Thoracic aorta (tissue), 2 donors: ENCODE results near the gene PBX2. TPM values are rescaled to one million over a fixed set of nuclear protein-coding genes. Genes with fewer than 3 reads are reported as not detected.
A peak's percentile ranks its signal among the peaks of the same experiment; 100 is the strongest.

Experiments
- ATAC-seq: fragments of 150-250 bp; one replicate; pipeline ENCODE4 v1.8.0; 2017; ENCODE audit warnings: low read depth; ENCODE audit not compliant: insufficient number of reproducible peaks, low FRiP score
- DNase-seq: peaks from one replicate; pipeline ENCODE4 v3.0.0-alpha.2; 2020; ENCODE audit warnings: low spot score
- H3K27ac ChIP-seq, 2 donors: fragments of 200-600 bp; sonication (generic); 1 replicate in 1 of 2; 2 replicates in 1 of 2; pipeline ENCODE4 v1.5.1; 2016; ENCODE audit warnings: mild to moderate bottlenecking in 2 of 2, moderate library complexity in 2 of 2
- H3K27me3 ChIP-seq: fragments of 200-600 bp; sonication (generic); replicated peaks from 2 replicates; pipeline ENCODE4 v1.6.0; 2016; ENCODE audit warnings: mild to moderate bottlenecking; ENCODE audit not compliant: insufficient read depth
- H3K36me3 ChIP-seq: fragments of 200-600 bp; sonication (generic); one replicate; pipeline ENCODE4 v1.5.1; 2016
- H3K4me1 ChIP-seq, 2 donors: fragments of 200-600 bp; sonication (generic); 1 replicate in 1 of 2; 2 replicates in 1 of 2; pipeline versions ENCODE4 v1.5.1 to v1.6.0; 2016; ENCODE audit warnings: low read depth in 2 of 2, mild to moderate bottlenecking in 1 of 2; ENCODE audit not compliant: control insufficient read depth in 1 of 2
- H3K4me3 ChIP-seq: fragments of 200-600 bp; sonication (generic); 2 replicates; pipeline ENCODE4 v1.5.1; 2016; ENCODE audit warnings: mild to moderate bottlenecking
- H3K9me3 ChIP-seq: fragments of 200-600 bp; sonication (generic); 2 replicates; pipeline ENCODE4 v1.5.1; 2016
- total RNA-seq, 2 donors: library from RNA; depleted of rRNA; stranded (reverse); fragments of >200 nt; gene quantifications; one replicate each; pipeline versions ENCODE4 v1.1.0 to v1.2.3, GENCODE V29; 2016
- TF ChIP-seq, protein P1 (sequence below): fragments of 200-600 bp; sonication (generic); IDR thresholded peaks from one replicate; pipeline ENCODE4 v1.5.1; 2019; ENCODE audit warnings: antibody characterized with exemption

The PBX2 gene
- total RNA-seq, 2 donors from 2014 or later, result 35.7 to 59.4 TPM

- Histone ChIP-seq H3K4me1 (peaks cover 24 to 43% of the 10 kb centered on the region in 2 donors), H3K4me3 (peak within 1 kb of the TSS; percentile 86), H3K9me3 (no peaks in the 10 kb centered on the region), H3K27me3 (no peaks in the 10 kb centered on the region), H3K36me3 (peaks cover 3% of the 10 kb centered on the region), H3K27ac (peak within 1 kb of the TSS; percentile 91 to 97)
- ATAC-seq, result no peak
- DNase-seq, result no peak
- TF ChIP-seq, protein P1, sequence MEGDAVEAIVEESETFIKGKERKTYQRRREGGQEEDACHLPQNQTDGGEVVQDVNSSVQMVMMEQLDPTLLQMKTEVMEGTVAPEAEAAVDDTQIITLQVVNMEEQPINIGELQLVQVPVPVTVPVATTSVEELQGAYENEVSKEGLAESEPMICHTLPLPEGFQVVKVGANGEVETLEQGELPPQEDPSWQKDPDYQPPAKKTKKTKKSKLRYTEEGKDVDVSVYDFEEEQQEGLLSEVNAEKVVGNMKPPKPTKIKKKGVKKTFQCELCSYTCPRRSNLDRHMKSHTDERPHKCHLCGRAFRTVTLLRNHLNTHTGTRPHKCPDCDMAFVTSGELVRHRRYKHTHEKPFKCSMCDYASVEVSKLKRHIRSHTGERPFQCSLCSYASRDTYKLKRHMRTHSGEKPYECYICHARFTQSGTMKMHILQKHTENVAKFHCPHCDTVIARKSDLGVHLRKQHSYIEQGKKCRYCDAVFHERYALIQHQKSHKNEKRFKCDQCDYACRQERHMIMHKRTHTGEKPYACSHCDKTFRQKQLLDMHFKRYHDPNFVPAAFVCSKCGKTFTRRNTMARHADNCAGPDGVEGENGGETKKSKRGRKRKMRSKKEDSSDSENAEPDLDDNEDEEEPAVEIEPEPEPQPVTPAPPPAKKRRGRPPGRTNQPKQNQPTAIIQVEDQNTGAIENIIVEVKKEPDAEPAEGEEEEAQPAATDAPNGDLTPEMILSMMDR, result no peak
Measured at GRCh38 chr6:32192608-32193039, 2.6 kb upstream of the PBX2 start, which contains the start of gene GPSM3. TSS of gene GPSM3 (minus strand) at chr6:32192643. CDS start at chr6:32192513, 130 bp downstream.

DNA sequence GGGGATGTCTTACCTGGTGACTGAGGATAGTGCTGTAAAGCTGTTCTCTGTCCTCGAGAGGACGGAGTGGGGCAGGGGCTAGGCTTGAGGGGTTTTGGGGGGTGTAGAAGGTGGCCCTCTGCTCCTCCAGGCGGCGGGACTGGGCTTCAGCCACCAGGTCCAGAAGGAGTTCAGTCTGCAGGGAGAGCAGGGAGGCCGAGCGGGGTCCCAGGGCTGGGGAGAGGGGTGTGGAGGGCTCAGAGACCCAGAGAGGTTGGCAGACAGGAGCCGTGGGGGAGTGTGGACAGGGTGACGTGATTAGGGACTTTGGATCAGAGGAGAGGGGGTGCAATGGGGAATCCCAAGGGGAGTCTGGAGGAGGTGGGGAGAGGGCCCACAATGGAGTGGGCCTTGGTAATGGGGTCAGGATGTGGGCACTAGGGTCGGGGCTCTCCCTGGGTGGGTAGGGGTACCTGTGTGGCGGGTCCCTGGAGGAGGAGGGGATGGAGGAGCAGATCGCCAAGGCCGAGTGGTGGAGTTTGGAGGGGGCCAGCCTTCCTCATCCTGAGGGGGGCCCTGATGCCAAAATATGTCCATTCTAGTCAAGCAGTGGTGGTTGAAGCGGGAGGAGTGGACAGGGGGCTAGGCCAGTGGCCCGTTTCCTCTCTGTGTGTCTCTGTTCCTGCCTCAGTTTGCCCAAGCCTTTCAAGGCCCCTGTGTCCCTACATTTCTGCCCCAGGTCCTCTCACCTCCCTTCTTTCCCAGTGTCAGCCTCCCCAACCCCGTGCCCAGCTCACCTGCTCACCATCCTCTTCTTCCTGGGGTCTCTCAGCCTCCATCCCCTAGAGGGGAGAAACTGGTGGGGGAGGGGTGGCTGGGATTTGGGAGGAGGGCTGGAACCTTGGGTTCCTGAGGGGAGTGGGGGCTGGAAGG lies 1.9 kb upstream of the PBX2 start:
- DNase-seq, result no peak
- Histone ChIP-seq H3K4me1 (peaks cover 19 to 44% of the 10 kb centered on the region in 2 donors), H3K4me3 (peak overlapping the region; percentile 86), H3K36me3 (peaks cover 9% of the 10 kb centered on the region), H3K27me3 (no peaks in the 10 kb centered on the region), H3K27ac (peak overlapping the region; percentile 5 to 97), H3K9me3 (no peaks in the 10 kb centered on the region)
- TF ChIP-seq, protein P1, result no peak
- ATAC-seq, result no peak

GRCh38 chr6:32190911-32191677 lies 1.1 kb upstream of the PBX2 start:
- peaks cover 16 to 44% of the 10 kb centered on the region in 2 donors for H3K4me1 ChIP-seq
- no peaks in the 10 kb centered on the region for H3K27me3 ChIP-seq
- no peaks in the 10 kb centered on the region for H3K9me3 ChIP-seq
- ATAC-seq, result no peak
- peak overlapping the region; percentile 86 for H3K4me3 ChIP-seq
- H3K27ac ChIP-seq, result peak overlapping the region; percentile 91 to 97
- TF ChIP-seq, protein P1, result no peak
- peaks cover 10% of the 10 kb centered on the region for H3K36me3 ChIP-seq
- DNase-seq, result no peak

DNA sequence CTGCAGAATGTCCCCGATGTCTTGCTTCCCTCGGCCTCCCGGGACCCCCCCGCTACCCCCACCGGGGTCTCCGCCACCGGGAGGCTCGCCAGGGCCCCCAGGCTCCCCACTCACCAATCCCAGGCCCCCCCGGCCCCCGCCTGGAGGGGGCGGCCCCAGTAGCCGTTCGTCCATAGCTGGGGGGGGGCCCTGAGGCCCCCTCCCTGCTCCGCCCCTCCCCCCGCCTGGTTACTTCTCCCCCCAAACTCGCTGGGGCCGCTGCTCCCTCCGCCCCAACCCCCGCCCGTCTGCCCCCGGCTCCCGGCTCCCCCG lies 304 bp downstream of the PBX2 start:
- peaks cover 10% of the 10 kb centered on the region for H3K36me3 ChIP-seq
- H3K27ac ChIP-seq, result peak overlapping the region; percentile 91 to 97
- H3K4me3 ChIP-seq, result peak overlapping the region; percentile 86
- DNase-seq, result no peak
- H3K27me3 ChIP-seq, result no peaks in the 10 kb centered on the region
- peaks cover 15 to 42% of the 10 kb centered on the region in 2 donors for H3K4me1 ChIP-seq
- TF ChIP-seq, protein P1, result no peak
- peak; percentile 3 for ATAC-seq
- H3K9me3 ChIP-seq, result no peaks in the 10 kb centered on the region
